GM19463 (cell line): ENCODE measurements around the gene GAK.

Experiments used
- ATAC-seq: cut with Tn5 transposase; IDR thresholded peaks from one replicate; pipeline ENCODE4 v1.9.1; 2021; ENCODE audit warnings: mild to moderate bottlenecking, moderate library complexity; ENCODE audit not compliant: unreplicated experiment

The GAK gene

DNA sequence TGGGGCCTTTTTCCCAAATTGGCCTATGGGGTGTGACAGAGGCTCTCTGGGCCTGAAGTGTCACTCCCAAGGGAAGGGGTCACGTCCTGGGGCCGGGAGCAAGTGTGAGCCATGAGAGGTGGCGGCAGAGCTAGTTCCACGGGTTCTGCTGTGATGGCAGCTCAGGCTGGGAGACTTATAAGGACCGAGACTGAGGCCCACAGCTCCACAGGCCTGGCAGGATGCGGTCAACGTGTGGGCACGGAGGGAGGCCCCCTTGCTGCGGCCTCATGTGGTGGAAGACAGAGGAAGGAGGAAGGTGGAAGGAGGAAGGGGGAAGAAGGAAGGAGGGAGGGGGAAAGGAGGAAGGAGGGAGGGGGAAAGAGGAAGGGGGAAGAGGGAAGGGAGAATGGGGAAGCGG lies 99.0 kb downstream of the GAK start:
- ATAC-seq = no peak

DNA sequence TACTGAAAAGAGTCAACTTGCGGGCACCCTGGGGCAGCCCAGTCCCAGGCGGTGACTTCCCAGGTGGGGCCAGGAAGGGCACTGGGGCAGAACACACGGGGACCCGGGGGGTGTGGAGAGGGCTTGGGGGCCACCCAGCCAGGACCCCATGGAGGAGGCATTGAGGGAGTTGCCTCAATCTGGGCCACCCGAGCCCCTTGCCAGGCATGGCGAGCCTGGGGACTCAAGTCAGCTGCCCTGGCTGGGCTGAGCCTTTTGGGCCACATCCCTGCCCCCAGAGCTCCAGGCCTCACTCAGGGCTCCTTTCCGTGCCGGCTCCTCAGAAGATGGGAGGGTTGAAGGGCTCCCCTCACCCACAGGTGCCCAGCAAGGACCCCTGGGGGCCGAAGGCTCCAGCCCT lies 99.6 kb downstream of the GAK start:
- ATAC-seq = no peak

DNA sequence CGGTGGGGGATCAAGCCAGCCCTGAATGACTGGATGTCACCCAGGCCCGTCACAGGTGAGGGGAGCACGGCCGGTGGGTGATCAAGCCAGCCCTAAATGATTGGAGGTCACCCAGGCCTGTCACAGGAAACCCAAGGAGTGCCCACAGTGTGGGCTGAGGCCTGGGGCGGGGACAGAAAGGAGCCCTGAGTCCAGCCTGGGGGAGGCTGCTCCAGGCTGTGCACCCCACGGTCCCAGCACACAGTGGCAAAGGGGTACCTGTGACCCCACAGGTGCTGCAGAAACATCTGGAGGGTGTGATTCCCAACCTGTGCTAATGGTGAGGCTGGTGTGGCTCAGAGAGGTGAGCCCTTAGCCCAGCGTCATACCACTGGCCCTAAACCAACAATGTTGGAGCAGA lies 100.0 kb downstream of the GAK start:
- ATAC-seq = no peak

DNA sequence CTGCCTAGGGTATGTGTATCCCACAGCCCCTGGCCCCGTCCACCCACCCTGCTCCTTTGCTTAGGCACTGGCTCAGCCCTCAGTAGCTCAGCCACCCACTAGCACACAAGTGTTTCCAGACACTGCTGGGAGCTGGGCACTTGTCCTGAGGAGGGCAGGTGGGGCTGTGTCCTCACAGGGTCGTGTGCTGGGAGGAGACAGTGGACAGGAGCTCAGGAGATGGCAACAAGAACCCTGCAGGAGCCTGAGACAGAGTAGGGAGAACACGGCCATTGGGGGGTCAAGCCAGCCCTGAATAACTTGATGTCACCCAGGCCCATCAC lies 100.7 kb downstream of the GAK start:
- ATAC-seq = no peak

- no peak for ATAC-seq
These were observed 101.3 kb downstream of the GAK start for GRCh38 chr4:830601-831482.

GRCh38 chr4:829761-830600 lies 102.1 kb downstream of the GAK start:
- ATAC-seq = no peak

- ATAC-seq = no peak
These were observed 102.8 kb downstream of the GAK start for GRCh38 chr4:829291-829690.

- ATAC-seq = no peak
These were observed 103.4 kb downstream of the GAK start for GRCh38 chr4:828641-829271.

- no peak for ATAC-seq
These were observed 104.7 kb downstream of the GAK start for GRCh38 chr4:827209-828081.

GRCh38 chr4:826508-827208 lies 105.5 kb downstream of the GAK start:
- no peak for ATAC-seq

GRCh38 chr4:825971-826330 lies 106.2 kb downstream of the GAK start, which contains the start of gene CPLX1:
Gene CPLX1, minus strand, starts transcription at chr4:826129. Its CDS starts 1,607 bp downstream, at chr4:824522.
- no peak for ATAC-seq

- ATAC-seq = no peak
These were observed 106.8 kb downstream of the GAK start for GRCh38 chr4:825063-825970.

- ATAC-seq = no peak
These were observed 107.6 kb downstream of the GAK start for GRCh38 chr4:824461-825062.

GRCh38 chr4:823761-824460 lies 108.2 kb downstream of the GAK start:
- no peak for ATAC-seq

GRCh38 chr4:823176-823760 lies 108.8 kb downstream of the GAK start:
- no peak for ATAC-seq

- ATAC-seq = no peak
These were observed 109.5 kb downstream of the GAK start for GRCh38 chr4:822361-823175.

DNA sequence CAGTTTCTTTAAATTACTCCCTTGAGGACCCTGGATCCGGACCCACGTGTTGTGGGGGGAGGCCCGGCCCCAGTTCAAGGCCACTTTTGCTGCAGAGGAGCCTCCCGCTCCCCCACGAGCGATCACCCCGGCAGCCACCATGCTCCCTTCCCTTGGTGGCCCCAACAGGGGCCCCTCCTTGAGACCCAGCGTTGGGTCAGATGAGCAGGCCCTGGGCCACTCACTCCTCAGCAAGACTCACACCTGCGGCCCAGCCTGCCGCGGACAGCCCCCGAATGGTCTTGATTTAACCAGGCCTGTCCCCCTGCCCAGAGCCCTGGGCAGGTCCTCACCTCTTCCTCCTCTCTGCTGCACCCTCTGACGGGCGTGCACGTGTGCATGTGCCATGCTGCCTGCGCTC lies 110.5 kb downstream of the GAK start:
- no peak for ATAC-seq
